GM18517 (cell line): ENCODE results near the gene FSTL4.

Experiments used
- ATAC-seq: cut with Tn5 transposase; IDR thresholded peaks from one replicate; pipeline ENCODE4 v1.9.1; 2021; ENCODE audit warnings: mild to moderate bottlenecking, moderate library complexity; ENCODE audit not compliant: unreplicated experiment

Gene FSTL4

GRCh38 chr5:133332439-133333024 is 279.8 kb downstream of the FSTL4 start:
- ATAC-seq = no peak

GRCh38 chr5:133331941-133332340 is 280.4 kb downstream of the FSTL4 start:
- no peak for ATAC-seq

GRCh38 chr5:133330956-133331355 is 281.4 kb downstream of the FSTL4 start:
- no peak for ATAC-seq

- no peak for ATAC-seq
Observed at GRCh38 chr5:133328800-133329199, 283.5 kb downstream of the FSTL4 start.

- ATAC-seq = no peak
Observed at GRCh38 chr5:133327946-133328401, 284.4 kb downstream of the FSTL4 start.

GRCh38 chr5:133326361-133326760 is 286.0 kb downstream of the FSTL4 start:
- ATAC-seq = no peak

GRCh38 chr5:133325864-133326263 is 286.5 kb downstream of the FSTL4 start:
- no peak for ATAC-seq

- ATAC-seq = no peak
Observed at GRCh38 chr5:133324926-133325325, 287.4 kb downstream of the FSTL4 start.

GRCh38 chr5:133323494-133324457 is 288.6 kb downstream of the FSTL4 start:
- ATAC-seq = no peak

- no peak for ATAC-seq
Observed at GRCh38 chr5:133322743-133323142, 289.6 kb downstream of the FSTL4 start.

GRCh38 chr5:133321833-133322420 is 290.4 kb downstream of the FSTL4 start:
- peak; percentile 61 for ATAC-seq

- no peak for ATAC-seq
Observed at GRCh38 chr5:133321286-133321832, 291.0 kb downstream of the FSTL4 start.

GRCh38 chr5:133319905-133320520 is 292.3 kb downstream of the FSTL4 start:
- ATAC-seq = no peak

- ATAC-seq = no peak
Observed at GRCh38 chr5:133319244-133319643, 293.1 kb downstream of the FSTL4 start.

- ATAC-seq = no peak
Observed at GRCh38 chr5:133317558-133317957, 294.8 kb downstream of the FSTL4 start.

- no peak for ATAC-seq
Observed at GRCh38 chr5:133316346-133317343, 295.7 kb downstream of the FSTL4 start.

GRCh38 chr5:133314086-133314485 is 298.3 kb downstream of the FSTL4 start:
- no peak for ATAC-seq

GRCh38 chr5:133311176-133311575 is 301.2 kb downstream of the FSTL4 start:
- ATAC-seq = no peak

- no peak for ATAC-seq
Observed at GRCh38 chr5:133309984-133310621, 302.2 kb downstream of the FSTL4 start.
